ENCODE data around the gene TMTC2.
"Not testable (repeated sequence)": the region's sequence is repeated elsewhere in the genome, so short reads cannot be mapped to it uniquely, and the experiment has no call there.

TMTC2 gene

GRCh38 chr12:82725741-82726140, 39.0 kb downstream of the TMTC2 start:
- no peak for DNase-seq (ENCODE audit: low read depth in 2 of 2)

GRCh38 chr12:82727886-82728285, 41.2 kb downstream of the TMTC2 start:
- no peak for DNase-seq (ENCODE audit: low read depth in 2 of 2)

- no peak for DNase-seq (ENCODE audit: low read depth in 2 of 2)
Measured at GRCh38 chr12:82728710-82729109, 42.0 kb downstream of the TMTC2 start.

GRCh38 chr12:82730953-82731459, 44.3 kb downstream of the TMTC2 start:
- no peak for DNase-seq (ENCODE audit: low read depth in 2 of 2)

GRCh38 chr12:82740129-82741000, 53.7 kb downstream of the TMTC2 start:
- DNase-seq (ENCODE audit: low read depth in 2 of 2), result no peak

GRCh38 chr12:82745063-82745674, 58.5 kb downstream of the TMTC2 start:
- no peak for DNase-seq (ENCODE audit: low read depth in 2 of 2)

- DNase-seq (ENCODE audit: low read depth in 2 of 2), result no peak
Measured at GRCh38 chr12:82745807-82746206, 59.1 kb downstream of the TMTC2 start.

GRCh38 chr12:82746668-82747067, 60.0 kb downstream of the TMTC2 start:
- DNase-seq (ENCODE audit: low read depth in 2 of 2), result no peak

- DNase-seq (ENCODE audit: low read depth in 2 of 2), result no peak
Measured at GRCh38 chr12:82749015-82749414, 62.3 kb downstream of the TMTC2 start.

- no peak for DNase-seq (ENCODE audit: low read depth in 2 of 2)
Measured at GRCh38 chr12:82754856-82755255, 68.2 kb downstream of the TMTC2 start.

- DNase-seq (ENCODE audit: low read depth in 2 of 2), result no peak
Measured at GRCh38 chr12:82756303-82756702, 69.6 kb downstream of the TMTC2 start.

- DNase-seq (ENCODE audit: low read depth in 2 of 2), result no peak
Measured at GRCh38 chr12:82757059-82757458, 70.4 kb downstream of the TMTC2 start.

GRCh38 chr12:82757656-82758055, 71.0 kb downstream of the TMTC2 start:
- no peak for DNase-seq (ENCODE audit: low read depth in 2 of 2)

GRCh38 chr12:82758749-82759330, 72.1 kb downstream of the TMTC2 start:
- no peak for DNase-seq (ENCODE audit: low read depth in 2 of 2)

GRCh38 chr12:82760423-82760822, 73.7 kb downstream of the TMTC2 start:
- no peak for DNase-seq (ENCODE audit: low read depth in 2 of 2)

- DNase-seq (ENCODE audit: low read depth in 2 of 2), result not testable (repeated sequence)
Measured at GRCh38 chr12:82765206-82765605, 78.5 kb downstream of the TMTC2 start.

- no peak for DNase-seq (ENCODE audit: low read depth in 2 of 2)
Measured at GRCh38 chr12:82765971-82766705, 79.4 kb downstream of the TMTC2 start.

- no peak for DNase-seq (ENCODE audit: low read depth in 2 of 2)
Measured at GRCh38 chr12:82774666-82775065, 88.0 kb downstream of the TMTC2 start.

GRCh38 chr12:82780517-82780916, 93.8 kb downstream of the TMTC2 start:
- no peak for DNase-seq (ENCODE audit: low read depth in 2 of 2)

- no peak for DNase-seq (ENCODE audit: low read depth in 2 of 2)
Measured at GRCh38 chr12:82781309-82781997, 94.7 kb downstream of the TMTC2 start.

- DNase-seq (ENCODE audit: low read depth in 2 of 2), result no peak
Measured at GRCh38 chr12:82783435-82783834, 96.7 kb downstream of the TMTC2 start.

All from stimulated activated CD4-positive, alpha-beta T cell treated with anti-CD3 and anti-CD28 coated beads, Interleukin-1b, Interleukin-23, amount 100 ng/mL, for 1 hour (primary cell).